ENCODE measurements around the gene TEAD4. TPM values are rescaled to one million over a fixed set of nuclear protein-coding genes. Genes with fewer than 3 reads are reported as not detected.
A peak's percentile ranks its signal among the peaks of the same experiment; 100 is the strongest.

TEAD4 gene
- polyA plus RNA-seq, result not detected

GRCh38 chr12:2959192-2959504, at the start of gene TEAD4:
TSS of gene TEAD4 (plus strand) at chr12:2959397.
- H3K36me3 Mint-ChIP-seq, result peaks cover 0 to 3% (median 0%) of the 10 kb centered on the region in 3 donors
- peaks cover 9 to 11% of the 10 kb centered on the region in 2 donors for H3K4me1 Mint-ChIP-seq
- no peak for DNase-seq
- no peaks in the 10 kb centered on the region for H3K9me3 Mint-ChIP-seq
- H3K27ac Mint-ChIP-seq, result no peak within 1 kb of the TSS
- peaks cover 10 to 27% (median 17%) of the 10 kb centered on the region in 3 donors for H3K27me3 Mint-ChIP-seq (ENCODE audit: low read depth in 3 of 3)
- H3K4me3 Mint-ChIP-seq, result peak within 1 kb of the TSS in 4 of 5 donors; percentile 22 to 70 (median 61)

- H3K27ac Mint-ChIP-seq, result no peak overlapping the region
- peaks cover 3 to 15% (median 3%) of the 10 kb centered on the region in 3 donors for H3K36me3 Mint-ChIP-seq
- no peaks in the 10 kb centered on the region for H3K27me3 Mint-ChIP-seq (ENCODE audit: low read depth in 3 of 3)
- DNase-seq, result no peak
- H3K9me3 Mint-ChIP-seq, result no peaks in the 10 kb centered on the region
- H3K4me3 Mint-ChIP-seq, result no peak overlapping the region
- H3K4me1 Mint-ChIP-seq, result no peaks in the 10 kb centered on the region
Observed at GRCh38 chr12:2912216-2912575, 47.0 kb upstream of the TEAD4 start.

- peaks cover 16 to 24% (median 19%) of the 10 kb centered on the region in 3 donors for H3K36me3 Mint-ChIP-seq
- DNase-seq, result no peak
- H3K9me3 Mint-ChIP-seq, result no peaks in the 10 kb centered on the region
- no peak overlapping the region for H3K27ac Mint-ChIP-seq
- no peak overlapping the region for H3K4me3 Mint-ChIP-seq
- no peaks in the 10 kb centered on the region for H3K4me1 Mint-ChIP-seq
- peaks cover 0 to 1% (median 0%) of the 10 kb centered on the region in 3 donors for H3K27me3 Mint-ChIP-seq (ENCODE audit: low read depth in 3 of 3)
Observed at GRCh38 chr12:2919249-2919648, 39.9 kb upstream of the TEAD4 start.

- Mint-ChIP-seq H3K36me3 (peaks cover 22 to 37% (median 26%) of the 10 kb centered on the region in 3 donors), H3K27me3 (ENCODE audit: low read depth in 3 of 3) (peaks cover 0 to 5% (median 2%) of the 10 kb centered on the region in 3 donors), H3K4me3 (no peak overlapping the region), H3K4me1 (no peaks in the 10 kb centered on the region), H3K27ac (no peak overlapping the region), H3K9me3 (no peaks in the 10 kb centered on the region)
- no peak for DNase-seq
Observed at GRCh38 chr12:2922329-2922728, 36.9 kb upstream of the TEAD4 start.

GRCh38 chr12:2923057-2923456, 36.1 kb upstream of the TEAD4 start:
- H3K4me3 Mint-ChIP-seq, result no peak overlapping the region
- no peaks in the 10 kb centered on the region for H3K9me3 Mint-ChIP-seq
- H3K4me1 Mint-ChIP-seq, result no peaks in the 10 kb centered on the region
- no peak overlapping the region for H3K27ac Mint-ChIP-seq
- H3K36me3 Mint-ChIP-seq, result peaks cover 22 to 43% (median 30%) of the 10 kb centered on the region in 3 donors
- no peak for DNase-seq
- H3K27me3 Mint-ChIP-seq (ENCODE audit: low read depth in 3 of 3), result peaks cover 0 to 6% (median 2%) of the 10 kb centered on the region in 3 donors

- peaks cover 22 to 43% (median 30%) of the 10 kb centered on the region in 3 donors for H3K36me3 Mint-ChIP-seq
Observed at GRCh38 chr12:2924019-2924418, 35.2 kb upstream of the TEAD4 start.

GRCh38 chr12:2925322-2925995, 33.7 kb upstream of the TEAD4 start:
- Mint-ChIP-seq H3K4me1 (no peaks in the 10 kb centered on the region), H3K36me3 (peaks cover 22 to 44% (median 32%) of the 10 kb centered on the region in 3 donors), H3K27ac (peak overlapping the region in 2 of 6 donors; percentile 43 to 69), H3K9me3 (no peaks in the 10 kb centered on the region), H3K4me3 (no peak overlapping the region), H3K27me3 (ENCODE audit: low read depth in 3 of 3) (peaks cover 0 to 5% (median 3%) of the 10 kb centered on the region in 3 donors)
- no peak for DNase-seq

More at GRCh38 chr12:2924019-2924418, 35.2 kb upstream of the TEAD4 start:
- no peaks in the 10 kb centered on the region for H3K4me1 Mint-ChIP-seq
- no peak overlapping the region for H3K27ac Mint-ChIP-seq
- H3K27me3 Mint-ChIP-seq (ENCODE audit: low read depth in 3 of 3), result peaks cover 0 to 5% (median 2%) of the 10 kb centered on the region in 3 donors
- no peak for DNase-seq
- H3K4me3 Mint-ChIP-seq, result no peak overlapping the region
- H3K9me3 Mint-ChIP-seq, result no peaks in the 10 kb centered on the region

- H3K4me3 Mint-ChIP-seq, result no peak overlapping the region
Observed at GRCh38 chr12:2930865-2931264, 28.3 kb upstream of the TEAD4 start.

GRCh38 chr12:2933586-2933985, 25.6 kb upstream of the TEAD4 start:
- H3K36me3 Mint-ChIP-seq, result peaks cover 25 to 32% (median 31%) of the 10 kb centered on the region in 3 donors
- no peak overlapping the region for H3K27ac Mint-ChIP-seq
- no peaks in the 10 kb centered on the region for H3K9me3 Mint-ChIP-seq
- H3K27me3 Mint-ChIP-seq (ENCODE audit: low read depth in 3 of 3), result peaks cover 0 to 2% (median 0%) of the 10 kb centered on the region in 3 donors
- DNase-seq, result no peak
- no peak overlapping the region for H3K4me3 Mint-ChIP-seq
- H3K4me1 Mint-ChIP-seq, result no peaks in the 10 kb centered on the region

More at GRCh38 chr12:2930865-2931264, 28.3 kb upstream of the TEAD4 start:
- Mint-ChIP-seq H3K27me3 (ENCODE audit: low read depth in 3 of 3) (peaks cover 0 to 4% (median 3%) of the 10 kb centered on the region in 3 donors), H3K9me3 (no peaks in the 10 kb centered on the region), H3K27ac (peak overlapping the region in 1 of 6 donors; percentile 50), H3K4me1 (no peaks in the 10 kb centered on the region), H3K36me3 (peaks cover 25 to 35% (median 26%) of the 10 kb centered on the region in 3 donors)
- DNase-seq, result no peak

- H3K4me3 Mint-ChIP-seq, result no peak overlapping the region
- DNase-seq, result no peak
- no peaks in the 10 kb centered on the region for H3K4me1 Mint-ChIP-seq
- no peaks in the 10 kb centered on the region for H3K9me3 Mint-ChIP-seq
- H3K36me3 Mint-ChIP-seq, result peaks cover 25 to 37% (median 31%) of the 10 kb centered on the region in 3 donors
- no peak overlapping the region for H3K27ac Mint-ChIP-seq
- peaks cover 0 to 2% (median 0%) of the 10 kb centered on the region in 3 donors for H3K27me3 Mint-ChIP-seq (ENCODE audit: low read depth in 3 of 3)
Observed at GRCh38 chr12:2934371-2934770, 24.8 kb upstream of the TEAD4 start.

GRCh38 chr12:2936301-2936700, 22.9 kb upstream of the TEAD4 start:
- H3K27me3 Mint-ChIP-seq (ENCODE audit: low read depth in 3 of 3), result no peaks in the 10 kb centered on the region
- H3K4me3 Mint-ChIP-seq, result no peak overlapping the region
- peaks cover 20 to 33% (median 23%) of the 10 kb centered on the region in 3 donors for H3K36me3 Mint-ChIP-seq
- no peak overlapping the region for H3K27ac Mint-ChIP-seq
- no peaks in the 10 kb centered on the region for H3K4me1 Mint-ChIP-seq
- no peak for DNase-seq
- no peaks in the 10 kb centered on the region for H3K9me3 Mint-ChIP-seq

- no peaks in the 10 kb centered on the region for H3K4me1 Mint-ChIP-seq
- H3K27ac Mint-ChIP-seq, result no peak overlapping the region
- no peaks in the 10 kb centered on the region for H3K27me3 Mint-ChIP-seq (ENCODE audit: low read depth in 3 of 3)
Observed at GRCh38 chr12:2937500-2937899, 21.7 kb upstream of the TEAD4 start.

GRCh38 chr12:2939191-2939590, 20.0 kb upstream of the TEAD4 start:
- Mint-ChIP-seq H3K4me1 (no peaks in the 10 kb centered on the region), H3K27me3 (ENCODE audit: low read depth in 3 of 3) (no peaks in the 10 kb centered on the region), H3K36me3 (peaks cover 16 to 32% (median 23%) of the 10 kb centered on the region in 3 donors), H3K4me3 (no peak overlapping the region), H3K27ac (no peak overlapping the region), H3K9me3 (no peaks in the 10 kb centered on the region)
- no peak for DNase-seq

More at GRCh38 chr12:2937500-2937899, 21.7 kb upstream of the TEAD4 start:
- H3K4me3 Mint-ChIP-seq, result no peak overlapping the region
- no peak for DNase-seq
- H3K9me3 Mint-ChIP-seq, result no peaks in the 10 kb centered on the region
- H3K36me3 Mint-ChIP-seq, result peaks cover 16 to 33% (median 23%) of the 10 kb centered on the region in 3 donors

- Mint-ChIP-seq H3K27ac (peak overlapping the region in 1 of 6 donors; percentile 37), H3K27me3 (ENCODE audit: low read depth in 3 of 3) (no peaks in the 10 kb centered on the region)
Observed at GRCh38 chr12:2940564-2940963, 18.6 kb upstream of the TEAD4 start.

GRCh38 chr12:2941524-2941923, 17.7 kb upstream of the TEAD4 start:
- no peak overlapping the region for H3K27ac Mint-ChIP-seq
- DNase-seq, result no peak
- H3K4me1 Mint-ChIP-seq, result no peaks in the 10 kb centered on the region
- H3K36me3 Mint-ChIP-seq, result peaks cover 6 to 21% (median 11%) of the 10 kb centered on the region in 3 donors
- no peak overlapping the region for H3K4me3 Mint-ChIP-seq
- H3K27me3 Mint-ChIP-seq (ENCODE audit: low read depth in 3 of 3), result no peaks in the 10 kb centered on the region
- H3K9me3 Mint-ChIP-seq, result no peaks in the 10 kb centered on the region

More at GRCh38 chr12:2940564-2940963, 18.6 kb upstream of the TEAD4 start:
- no peak overlapping the region for H3K4me3 Mint-ChIP-seq
- no peaks in the 10 kb centered on the region for H3K4me1 Mint-ChIP-seq
- no peaks in the 10 kb centered on the region for H3K9me3 Mint-ChIP-seq
- no peak for DNase-seq
- peaks cover 6 to 21% (median 11%) of the 10 kb centered on the region in 3 donors for H3K36me3 Mint-ChIP-seq

Measured in immature natural killer cell (primary cell).